Measurements from ENCODE around the gene GART. TPM values are rescaled to one million over a fixed set of nuclear protein-coding genes. Genes with fewer than 3 reads are reported as not detected.
"Not testable (repeated sequence)": the region's sequence is repeated elsewhere in the genome, so short reads cannot be mapped to it uniquely, and the experiment has no call there.

GART gene
- total and polyA plus RNA-seq, 8 donors, result 57.7 to 84.1 (median 79.2) TPM

GRCh38 chr21:33518899-33519298 lies 23.0 kb downstream of the GART start:
- no peaks in the 10 kb centered on the region for H3K27me3 ChIP-seq
- no peak overlapping the region for H3K4me3 ChIP-seq
- H3K27ac ChIP-seq, result no peak overlapping the region
- H3K4me1 ChIP-seq, result peaks cover 0 to 10% of the 10 kb centered on the region in 2 donors
- intact Hi-C loops (cut with DNase I), result no loop called here
- H3K36me3 ChIP-seq, result peaks cover 0 to 87% of the 10 kb centered on the region in 2 donors
- no peak for DNase-seq
- no peak for TF ChIP-seq CTCF (IDR thresholded peaks at IDR 0.05)
- ATAC-seq, result no peak
- no peaks in the 10 kb centered on the region for H3K9me3 ChIP-seq

- Histone ChIP-seq H3K27me3 (no peaks in the 10 kb centered on the region), H3K4me3 (no peak overlapping the region), H3K4me1 (peaks cover 0 to 10% of the 10 kb centered on the region in 2 donors), H3K27ac (peak overlapping the region; percentile 14 to 26), H3K9me3 (no peaks in the 10 kb centered on the region), H3K36me3 (peaks cover 0 to 96% of the 10 kb centered on the region in 2 donors)
- no peak for TF ChIP-seq CTCF (IDR thresholded peaks at IDR 0.05)
- peak; percentile 30 for ATAC-seq
- peak in 2 of 4 donors; percentile 42 to 67 for DNase-seq
- intact Hi-C loops (cut with DNase I), result no loop called here
Measured at GRCh38 chr21:33514229-33514628, 27.7 kb downstream of the GART start.

GRCh38 chr21:33512481-33512880 lies 29.4 kb downstream of the GART start:
- intact Hi-C loops (cut with DNase I), result no loop called here
- no peak for ATAC-seq
- TF ChIP-seq CTCF (IDR thresholded peaks at IDR 0.05), result no peak

GRCh38 chr21:33511639-33512038 lies 30.3 kb downstream of the GART start:
- Histone ChIP-seq H3K4me1 (peaks cover 0 to 10% of the 10 kb centered on the region in 2 donors), H3K4me3 (no peak overlapping the region), H3K27me3 (no peaks in the 10 kb centered on the region), H3K36me3 (peaks cover 0 to 87% of the 10 kb centered on the region in 2 donors), H3K9me3 (no peaks in the 10 kb centered on the region), H3K27ac (no peak overlapping the region)
- DNase-seq (no peak), ATAC-seq (no peak)
- intact Hi-C loops (cut with DNase I), result no loop called here
- TF ChIP-seq CTCF (IDR thresholded peaks at IDR 0.05), result no peak

More at GRCh38 chr21:33512481-33512880, 29.4 kb downstream of the GART start:
- H3K27me3 ChIP-seq, result no peaks in the 10 kb centered on the region
- peaks cover 0 to 87% of the 10 kb centered on the region in 2 donors for H3K36me3 ChIP-seq
- H3K4me3 ChIP-seq, result no peak overlapping the region
- H3K9me3 ChIP-seq, result no peaks in the 10 kb centered on the region
- peaks cover 0 to 10% of the 10 kb centered on the region in 2 donors for H3K4me1 ChIP-seq
- H3K27ac ChIP-seq, result no peak overlapping the region
- DNase-seq, result no peak

- peaks cover 0 to 82% of the 10 kb centered on the region in 2 donors for H3K36me3 ChIP-seq
- no peak overlapping the region for H3K27ac ChIP-seq
- intact Hi-C loops (cut with DNase I), result no loop called here
- peaks cover 0 to 10% of the 10 kb centered on the region in 2 donors for H3K4me1 ChIP-seq
- H3K9me3 ChIP-seq, result no peaks in the 10 kb centered on the region
- DNase-seq (no peak), ATAC-seq (no peak)
- H3K4me3 ChIP-seq, result no peak overlapping the region
- no peak for TF ChIP-seq CTCF (IDR thresholded peaks at IDR 0.05)
- no peaks in the 10 kb centered on the region for H3K27me3 ChIP-seq
Measured at GRCh38 chr21:33510826-33511225, 31.1 kb downstream of the GART start.

GRCh38 chr21:33507003-33507402 lies 34.9 kb downstream of the GART start:
- H3K4me3 ChIP-seq; H3K9me3 ChIP-seq; DNase-seq; ATAC-seq; H3K27me3 ChIP-seq; intact Hi-C loops (cut with DNase I); H3K4me1 ChIP-seq; H3K27ac ChIP-seq: not testable (repeated sequence)
- peaks cover 0 to 79% of the 10 kb centered on the region in 2 donors for H3K36me3 ChIP-seq
